ENCODE data around the gene FBXO34. TPM values are rescaled to one million over a fixed set of nuclear protein-coding genes. Genes with fewer than 3 reads are reported as not detected.
A peak's percentile ranks its signal among the peaks of the same experiment; 100 is the strongest.
"Not testable (repeated sequence)": the region's sequence is repeated elsewhere in the genome, so short reads cannot be mapped to it uniquely, and the experiment has no call there.

Gene FBXO34
- total and polyA plus RNA-seq, 2 of the 13 experiments (the other 11 are each of a cell fraction or from before 2014, with no cell fraction given) = 8.8 to 13.5 TPM

DNA sequence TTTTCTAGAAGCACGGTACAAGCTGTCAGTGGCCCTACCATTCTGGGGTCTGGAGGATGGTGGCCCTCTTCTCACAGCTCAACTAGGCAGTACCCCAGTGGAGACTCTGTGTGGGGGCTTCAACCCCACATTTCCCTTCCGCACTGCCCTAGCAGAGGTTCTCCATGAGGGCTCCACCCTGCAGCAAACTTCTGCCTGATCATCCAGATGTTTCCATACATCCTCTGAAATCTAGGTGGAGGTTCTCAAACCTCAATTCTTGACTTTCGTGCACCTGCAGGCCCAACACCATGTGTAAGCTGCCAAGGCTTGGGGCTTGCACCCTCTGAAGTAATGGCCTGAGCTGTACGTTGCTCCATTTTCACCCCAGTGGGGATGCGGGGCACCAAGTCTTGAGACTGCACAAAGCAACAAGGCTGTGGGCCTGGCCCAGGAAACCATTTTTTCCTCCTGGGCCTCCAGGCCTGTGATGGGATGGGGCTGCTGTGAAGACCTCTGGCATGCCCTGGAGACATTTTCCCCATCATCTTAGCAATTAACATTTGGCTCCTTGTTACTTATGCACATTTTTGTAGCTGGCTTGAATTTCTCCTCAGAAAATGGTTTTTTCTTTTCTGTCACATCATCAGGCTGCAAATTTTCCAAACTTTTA is 41.3 kb downstream of the FBXO34 start:
- 100% methylated on average over 4 of the region's 5 CpGs for WGBS (ENCODE audit: low lambda C conversion rate)
- intact Hi-C loops (cut with micrococcal nuclease; ENCODE audit: unreplicated experiment); H3K27me3 ChIP-seq (ENCODE audit: control insufficient read depth in 1 of 2, insufficient read depth in 2 of 2, low read length in 2 of 2); in situ Hi-C loops (cut with HindIII; ENCODE audit: extremely low pct_ligation_motif_present, low pct_unique_long_range_greater_than_20kb); DNase-seq (ENCODE audit: low spot score); ATAC-seq; BruUV-seq (replicated peaks); POLR2A ChIA-PET; H2AFZ ChIP-seq (ENCODE audit: low read length); H3K9ac ChIP-seq (ENCODE audit: insufficient read depth, low read depth, low read length); FAIRE-seq; H3K4me3 ChIP-seq (replicated peaks in 1 of 3; ENCODE audit: insufficient read depth in 1 of 3, low read depth in 2 of 3, low read length in 3 of 3); H4K20me1 ChIP-seq (ENCODE audit: insufficient read depth, low read length); H3K4me1 ChIP-seq (ENCODE audit: insufficient read depth, low read length); H3K27ac ChIP-seq (ENCODE audit: extremely low read length, insufficient read depth, low read length); H3K4me2 ChIP-seq (ENCODE audit: low read depth, low read length); CTCF ChIA-PET (ENCODE audit: low intra/inter-chr PET ratio, low total read pairs): not testable (repeated sequence)
- Histone ChIP-seq H3K36me3 (replicated peaks in 1 of 2; ENCODE audit: control insufficient read depth in 1 of 2, insufficient read depth in 2 of 2, low read length in 2 of 2) (peaks cover 2 to 10% of the 10 kb centered on the region in 2 experiments; a peak in 2 of 5 replicates), H3K9me3 (ENCODE audit: low read length) (peaks cover 22% of the 10 kb centered on the region), H3K79me2 (ENCODE audit: insufficient read depth, low read length) (peaks cover 14% of the 10 kb centered on the region)
- peak; percentile 81 for TF ChIP-seq ZFP36 (IDR thresholded peaks at IDR 0.05; ENCODE audit: borderline replicate concordance, low read depth, low read length, partially characterized antibody)

DNA sequence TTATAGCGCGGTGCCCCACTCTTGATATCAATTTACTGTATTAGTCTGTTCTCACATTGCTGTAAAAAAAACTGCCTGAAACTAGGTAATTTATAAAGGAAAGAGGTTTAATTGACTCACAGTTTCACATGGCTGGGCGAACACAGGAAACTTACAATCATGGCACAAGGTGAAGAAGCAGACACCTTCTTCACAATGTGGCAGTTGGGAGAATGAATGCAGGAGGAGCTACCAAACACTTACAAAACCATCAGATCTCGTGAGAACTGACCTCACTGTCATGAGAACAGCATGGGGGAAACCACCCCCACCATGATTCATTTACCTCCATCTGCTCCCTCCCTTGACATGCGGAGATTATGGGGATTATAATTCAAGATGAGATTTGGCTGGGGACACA is 42.3 kb downstream of the FBXO34 start:
- POLR2A ChIA-PET = no interaction called here
- no TSS peak for BruUV-seq (replicated peaks)
- CTCF ChIA-PET (ENCODE audit: low intra/inter-chr PET ratio, low total read pairs) = no interaction called here

More for the DNA sequence above, 42.3 kb downstream of the FBXO34 start:
- peaks cover 22% of the 10 kb centered on the region for H3K9me3 ChIP-seq (ENCODE audit: low read length)
- intact Hi-C loops (cut with micrococcal nuclease; ENCODE audit: unreplicated experiment) (no loop called here), in situ Hi-C loops (cut with HindIII; ENCODE audit: extremely low pct_ligation_motif_present, low pct_unique_long_range_greater_than_20kb) (no loop called here)
- no peaks in the 10 kb centered on the region for H3K4me1 ChIP-seq (ENCODE audit: insufficient read depth, low read length)
- no peak overlapping the region for H3K4me2 ChIP-seq (ENCODE audit: low read depth, low read length)
- FAIRE-seq (no peak), ATAC-seq (no peak), DNase-seq (ENCODE audit: low spot score) (no peak)
- over 99% methylated on average over 5 of the region's 5 CpGs for WGBS (ENCODE audit: low lambda C conversion rate)
- H3K36me3 ChIP-seq (replicated peaks in 1 of 2; ENCODE audit: control insufficient read depth in 1 of 2, insufficient read depth in 2 of 2, low read length in 2 of 2) = peaks cover 2 to 10% of the 10 kb centered on the region in 2 experiments; a peak in 2 of 5 replicates
- H3K9ac ChIP-seq (ENCODE audit: insufficient read depth, low read depth, low read length) = no peak overlapping the region
- H3K27ac ChIP-seq (ENCODE audit: extremely low read length, insufficient read depth, low read length) = no peak overlapping the region
- TF ChIP-seq ZFY (CRISPR knock-in tag; IDR thresholded peaks at IDR 0.05) = no peak
- no peak for TF ChIP-seq MED13 (CRISPR knock-in tag; IDR thresholded peaks at IDR 0.05)
- no peak for TF ChIP-seq ZNF546 (CRISPR knock-in tag; conservative IDR thresholded peaks at IDR 0.05)
- TF ChIP-seq PITX1 (CRISPR knock-in tag; IDR thresholded peaks at IDR 0.05) = no peak
- TF ChIP-seq, protein P1, sequence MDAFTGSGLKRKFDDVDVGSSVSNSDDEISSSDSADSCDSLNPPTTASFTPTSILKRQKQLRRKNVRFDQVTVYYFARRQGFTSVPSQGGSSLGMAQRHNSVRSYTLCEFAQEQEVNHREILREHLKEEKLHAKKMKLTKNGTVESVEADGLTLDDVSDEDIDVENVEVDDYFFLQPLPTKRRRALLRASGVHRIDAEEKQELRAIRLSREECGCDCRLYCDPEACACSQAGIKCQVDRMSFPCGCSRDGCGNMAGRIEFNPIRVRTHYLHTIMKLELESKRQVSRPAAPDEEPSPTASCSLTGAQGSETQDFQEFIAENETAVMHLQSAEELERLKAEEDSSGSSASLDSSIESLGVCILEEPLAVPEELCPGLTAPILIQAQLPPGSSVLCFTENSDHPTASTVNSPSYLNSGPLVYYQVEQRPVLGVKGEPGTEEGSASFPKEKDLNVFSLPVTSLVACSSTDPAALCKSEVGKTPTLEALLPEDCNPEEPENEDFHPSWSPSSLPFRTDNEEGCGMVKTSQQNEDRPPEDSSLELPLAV (CRISPR knock-in tag; conservative IDR thresholded peaks at IDR 0.05; ENCODE audit: low read depth) = no peak
- no peaks in the 10 kb centered on the region for H4K20me1 ChIP-seq (ENCODE audit: insufficient read depth, low read length)
- peaks cover 13% of the 10 kb centered on the region for H3K79me2 ChIP-seq (ENCODE audit: insufficient read depth, low read length)
- H3K27me3 ChIP-seq (ENCODE audit: control insufficient read depth in 1 of 2, insufficient read depth in 2 of 2, low read length in 2 of 2) = no peaks in the 10 kb centered on the region
- no peak overlapping the region for H3K4me3 ChIP-seq (replicated peaks in 1 of 3; ENCODE audit: insufficient read depth in 1 of 3, low read depth in 2 of 3, low read length in 3 of 3)
- no peak overlapping the region for H2AFZ ChIP-seq (ENCODE audit: low read length)

All from HepG2 (cell line).